PC-3 (cell line): ENCODE results near the gene PRSS23. TPM values are rescaled to one million over a fixed set of nuclear protein-coding genes. Genes with fewer than 3 reads are reported as not detected.
A peak's percentile ranks its signal among the peaks of the same experiment; 100 is the strongest.

Experiments used
- ATAC-seq: fragments of 200-7000 bp; cut with Tn5 transposase; 2 replicates; pipeline ENCODE4 v1.9.1; 2020; ENCODE audit warnings: mild to moderate bottlenecking, moderate library complexity
- BruUV-seq: library from RNA; stranded (reverse); fragments of 400-500 nt; replicated peaks from 2 replicates; lab custom pipeline; 2021; lab: Mats Ljungman, UMichigan
- CTCF ChIA-PET: fragments of 300-600 bp; sonication (Branson Sonifier 250); formaldehyde crosslinking; loops from one replicate; lab custom pipeline; 2022; ENCODE audit warnings: antibody characterized with exemption; lab: Charles Lee
- POLR2A ChIA-PET: fragments of 300-600 bp; sonication (Branson Sonifier 250); formaldehyde crosslinking; loops from one replicate; lab custom pipeline; 2022; ENCODE audit warnings: antibody characterized with exemption; ENCODE audit not compliant: unreplicated experiment; lab: Charles Lee
- DNase-seq: peaks from one replicate; pipeline ENCODE4 v3.0.0-alpha.2; 2015
- H2AFZ ChIP-seq: fragments of 300-600 bp; sonication (generic); 2 replicates; pipeline ENCODE4 v1.6.0; 2016; ENCODE audit warnings: antibody characterized with exemption, low read length
- H3F3A ChIP-seq: fragments of 300-600 bp; sonication (generic); one replicate; pipeline ENCODE4 v1.6.0; 2017; ENCODE audit warnings: antibody characterized with exemption, low read length, control low read depth, mild to moderate bottlenecking; ENCODE audit not compliant: unreplicated experiment
- H3K27ac ChIP-seq: fragments of 300-600 bp; sonication (generic); 2 replicates; pipeline ENCODE4 v1.5.1; 2016; ENCODE audit warnings: mild to moderate bottlenecking, low read length
- H3K27me3 ChIP-seq: fragments of 300-600 bp; sonication (generic); 2 replicates; pipeline ENCODE4 v1.6.1; 2016; ENCODE audit warnings: low read length, mixed read lengths
- H3K36me3 ChIP-seq: fragments of 300-600 bp; sonication (generic); 2 replicates; pipeline ENCODE4 v1.6.1; 2016; ENCODE audit warnings: low read depth, mixed run types, low read length, mixed read lengths
- H3K4me1 ChIP-seq: fragments of 300-600 bp; sonication (generic); 2 replicates; pipeline ENCODE4 v1.5.1; 2016; ENCODE audit warnings: low read length; ENCODE audit not compliant: insufficient read depth
- H3K4me2 ChIP-seq: fragments of 300-600 bp; sonication (generic); 2 replicates; pipeline ENCODE4 v1.6.0; 2016; ENCODE audit warnings: low read length
- H3K4me3 ChIP-seq: fragments of 300-600 bp; sonication (generic); 2 replicates; pipeline ENCODE4 v1.5.1; 2016; ENCODE audit warnings: mild to moderate bottlenecking, low read length, mixed read lengths
- H3K79me2 ChIP-seq: fragments of 300-600 bp; sonication (generic); 2 replicates; pipeline ENCODE4 v1.6.1; 2017; ENCODE audit warnings: low read length, mixed read lengths
- H3K9ac ChIP-seq: fragments of 300-600 bp; sonication (generic); 2 replicates; pipeline ENCODE4 v1.6.0; 2016; ENCODE audit warnings: mild to moderate bottlenecking, low read length
- H3K9me2 ChIP-seq: fragments of 300-600 bp; sonication (generic); replicated peaks from 2 replicates; pipeline ENCODE4 v1.6.1; 2016; ENCODE audit warnings: mixed run types, low read length, mixed read lengths
- H3K9me3 ChIP-seq: fragments of 300-600 bp; sonication (generic); 2 replicates; pipeline ENCODE4 v1.6.1; 2016; ENCODE audit warnings: low read length, mixed read lengths
- H4K20me1 ChIP-seq: fragments of 300-600 bp; sonication (generic); 2 replicates; pipeline ENCODE4 v1.6.1; 2016; ENCODE audit warnings: low read length, mixed read lengths
- CTCF ChIP-seq: fragments of 300-600 bp; sonication (generic); conservative IDR thresholded peaks from 2 replicates; pipeline ENCODE4 v1.5.1; 2017; ENCODE audit warnings: antibody characterized with exemption, low read depth, mild to moderate bottlenecking, low read length
- EZH2 ChIP-seq: fragments of 300-600 bp; sonication (generic); IDR thresholded peaks from one replicate; pipeline ENCODE4 v1.6.1; 2017; ENCODE audit warnings: antibody characterized with exemption, mild to moderate bottlenecking, low read length; ENCODE audit not compliant: unreplicated experiment
- EZH2phosphoT487 ChIP-seq: fragments of 300-600 bp; sonication (generic); IDR thresholded peaks from 2 replicates; pipeline ENCODE4 v1.6.1; 2018; ENCODE audit warnings: mild to moderate bottlenecking, antibody characterized with exemption, low read length, borderline replicate concordance
- intact Hi-C: fragments of 100-400 bp; cut with micrococcal nuclease; formaldehyde crosslinking; loops from 2 replicates; pipeline ENCODE4 v1.9.0; 2023
- total RNA-seq: library from RNA; depleted of rRNA; stranded (reverse); fragments of >200 nt; gene quantifications from 2 replicates; pipeline ENCODE4 v1.2.3, GENCODE V29; 2014

Gene PRSS23
- total RNA-seq, 1 experiment from 2014 or later: 43.2 TPM

GRCh38 chr11:86812981-86813380, 12.6 kb downstream of the PRSS23 start:
- CTCF ChIA-PET: no interaction called here
- no peak overlapping the region for H3K4me2 ChIP-seq
- no peak overlapping the region for H2AFZ ChIP-seq
- no peaks in the 10 kb centered on the region for H3F3A ChIP-seq
- peaks cover 47% of the 10 kb centered on the region for H3K4me1 ChIP-seq
- no peak overlapping the region for H3K4me3 ChIP-seq
- peaks cover 4% of the 10 kb centered on the region; the same call in 1 of the 2 replicates for H3K36me3 ChIP-seq
- TF ChIP-seq EZH2: no peak
- TF ChIP-seq CTCF: no peak
- no peak for TF ChIP-seq EZH2phosphoT487
- H3K27ac ChIP-seq: no peak overlapping the region
- H3K9ac ChIP-seq: no peak overlapping the region
- DNase-seq: no peak
- intact Hi-C loops: no loop called here
- BruUV-seq: no TSS peak
- H3K27me3 ChIP-seq: no peaks in the 10 kb centered on the region
- H3K9me2 ChIP-seq: no peaks in the 10 kb centered on the region
- peaks cover 25% of the 10 kb centered on the region for H3K79me2 ChIP-seq
- POLR2A ChIA-PET: no interaction called here
- no peaks in the 10 kb centered on the region for H3K9me3 ChIP-seq
- H4K20me1 ChIP-seq: no peaks in the 10 kb centered on the region
- no peak for ATAC-seq

- intact Hi-C loops: loop anchor here (5.0 kb wide), 1 partner anchor 72 kb away; no protein-coding TSS in a partner anchor
- ChIA-PET POLR2A (no interaction called here), CTCF (no interaction called here)
- Histone ChIP-seq H3K9me3 (no peaks in the 10 kb centered on the region), H4K20me1 (no peaks in the 10 kb centered on the region), H3K4me1 (peaks cover 56% of the 10 kb centered on the region), H2AFZ (no peak overlapping the region), H3K4me2 (no peak overlapping the region), H3K9ac (no peak overlapping the region), H3K4me3 (no peak overlapping the region), H3K27me3 (no peaks in the 10 kb centered on the region), H3F3A (no peaks in the 10 kb centered on the region), H3K36me3 (no peaks in the 10 kb centered on the region), H3K9me2 (no peaks in the 10 kb centered on the region), H3K27ac (no peak overlapping the region), H3K79me2 (peaks cover 7% of the 10 kb centered on the region; the same call in 1 of the 2 replicates)
- ATAC-seq: peak; percentile 22; the same call in 1 of the 2 replicates
- BruUV-seq: no TSS peak
- TF ChIP-seq CTCF: no peak
- no peak for TF ChIP-seq EZH2phosphoT487
- TF ChIP-seq EZH2: no peak
- DNase-seq: peak; percentile 37
These were observed 14.4 kb downstream of the PRSS23 start for GRCh38 chr11:86814775-86815174.

- TF ChIP-seq EZH2phosphoT487: no peak
- no peak for TF ChIP-seq CTCF
- TF ChIP-seq EZH2: no peak
- Histone ChIP-seq H3K9me3 (no peaks in the 10 kb centered on the region), H3K4me1 (peaks cover 56% of the 10 kb centered on the region), H3K9me2 (no peaks in the 10 kb centered on the region), H3K36me3 (no peaks in the 10 kb centered on the region), H3K9ac (no peak overlapping the region), H3K79me2 (no peaks in the 10 kb centered on the region), H2AFZ (no peak overlapping the region), H3K4me3 (no peak overlapping the region), H3F3A (no peaks in the 10 kb centered on the region), H3K4me2 (no peak overlapping the region), H3K27ac (peak overlapping the region; percentile 49), H4K20me1 (no peaks in the 10 kb centered on the region), H3K27me3 (no peaks in the 10 kb centered on the region)
- ChIA-PET CTCF (no interaction called here), POLR2A (no interaction called here)
- BruUV-seq: no TSS peak
- ATAC-seq: no peak
- DNase-seq: no peak
- intact Hi-C loops: loop anchor here (5.0 kb wide), 1 partner anchor 73 kb away; no protein-coding TSS in a partner anchor
These were observed 15.4 kb downstream of the PRSS23 start for GRCh38 chr11:86815726-86816125.
